ENCODE results near the gene TMEM101.
"Not testable (repeated sequence)": the region's sequence is repeated elsewhere in the genome, so short reads cannot be mapped to it uniquely, and the experiment has no call there.

DNA sequence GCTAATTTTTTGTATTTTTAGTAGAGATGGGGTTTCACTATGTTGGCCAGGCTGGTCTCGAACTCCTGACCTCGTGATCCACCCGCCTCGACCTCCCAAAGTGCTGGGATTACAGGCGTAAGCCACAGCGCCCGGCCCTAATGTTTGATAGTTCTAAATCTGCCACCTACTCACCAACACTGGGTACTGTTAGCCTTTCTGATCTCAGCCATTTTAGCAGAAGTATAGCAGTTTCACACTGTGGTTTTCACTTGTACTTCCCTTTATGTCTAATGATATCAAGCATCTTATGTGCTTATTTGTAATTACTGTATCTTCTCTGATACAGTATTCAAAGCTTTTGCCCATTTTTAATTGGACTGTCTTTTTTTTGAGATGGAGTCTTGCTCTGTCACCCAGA lies 32.1 kb upstream of the TMEM101 start:
- TF ChIP-seq, protein P1, sequence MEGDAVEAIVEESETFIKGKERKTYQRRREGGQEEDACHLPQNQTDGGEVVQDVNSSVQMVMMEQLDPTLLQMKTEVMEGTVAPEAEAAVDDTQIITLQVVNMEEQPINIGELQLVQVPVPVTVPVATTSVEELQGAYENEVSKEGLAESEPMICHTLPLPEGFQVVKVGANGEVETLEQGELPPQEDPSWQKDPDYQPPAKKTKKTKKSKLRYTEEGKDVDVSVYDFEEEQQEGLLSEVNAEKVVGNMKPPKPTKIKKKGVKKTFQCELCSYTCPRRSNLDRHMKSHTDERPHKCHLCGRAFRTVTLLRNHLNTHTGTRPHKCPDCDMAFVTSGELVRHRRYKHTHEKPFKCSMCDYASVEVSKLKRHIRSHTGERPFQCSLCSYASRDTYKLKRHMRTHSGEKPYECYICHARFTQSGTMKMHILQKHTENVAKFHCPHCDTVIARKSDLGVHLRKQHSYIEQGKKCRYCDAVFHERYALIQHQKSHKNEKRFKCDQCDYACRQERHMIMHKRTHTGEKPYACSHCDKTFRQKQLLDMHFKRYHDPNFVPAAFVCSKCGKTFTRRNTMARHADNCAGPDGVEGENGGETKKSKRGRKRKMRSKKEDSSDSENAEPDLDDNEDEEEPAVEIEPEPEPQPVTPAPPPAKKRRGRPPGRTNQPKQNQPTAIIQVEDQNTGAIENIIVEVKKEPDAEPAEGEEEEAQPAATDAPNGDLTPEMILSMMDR (IDR thresholded peaks at IDR 0.05) = not testable (repeated sequence)
- not testable (repeated sequence) for TF ChIP-seq POLR2A (IDR thresholded peaks at IDR 0.05)
